ENCODE measurements around the gene SLC35F6.

DNA sequence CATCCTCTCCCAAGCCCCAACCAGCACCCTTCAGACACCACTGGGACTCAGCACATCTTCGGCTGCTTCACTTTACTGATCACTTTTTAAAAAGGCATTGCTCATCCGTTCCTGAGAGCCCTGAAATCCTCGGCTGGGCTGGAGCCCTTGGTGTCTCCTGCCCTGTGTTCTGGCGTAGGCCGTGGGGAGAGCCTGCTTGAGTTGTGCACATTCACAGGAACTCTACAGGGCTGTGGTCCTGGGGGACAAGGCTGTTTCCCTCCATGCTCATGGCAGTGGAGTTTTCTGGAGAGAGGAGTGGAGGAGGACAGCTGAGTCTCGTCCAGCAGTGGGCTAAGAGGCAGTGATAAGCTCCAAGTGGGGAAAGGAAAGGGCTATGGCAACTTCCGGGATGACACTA lies 37.7 kb downstream of the SLC35F6 start:
- TF ChIP-seq POLR2AphosphoS5 (IDR thresholded peaks at IDR 0.05; ENCODE audit: borderline replicate concordance, low read depth, low read length): no peak
- no peak for TF ChIP-seq EZH2 (IDR thresholded peaks at IDR 0.05)
